Peyer's patch (tissue), 4 donors: ENCODE measurements around the gene AFG1L.

Experiments
- CTCF ChIP-seq, 6 experiments: fragments of 450-650 bp in 4 of 6; fragments of 200-600 bp in 2 of 6; sonication (generic) in 1 of 6; IDR thresholded peaks; one replicate each; pipeline ENCODE4 v1.5.1; 2017 to 2019; ENCODE audit warnings: antibody characterized with exemption in 6 of 6, mild to moderate bottlenecking in 3 of 6, moderate library complexity in 1 of 6
- POLR2A ChIP-seq, 2 donors: fragments of 450-650 bp; IDR thresholded peaks; one replicate each; pipeline ENCODE4 v1.5.1; 2017; ENCODE audit warnings: antibody characterized with exemption in 2 of 2, mild to moderate bottlenecking in 2 of 2, moderate library complexity in 2 of 2

- TF ChIP-seq CTCF (IDR thresholded peaks at IDR 0.05) (no peak), POLR2A (IDR thresholded peaks at IDR 0.05) (no peak)
These were observed 112.1 kb downstream of the AFG1L start for GRCh38 chr6:108406943-108407342.
